BLaER1 (cell line): Measurements from ENCODE around the gene SHB.

Source experiments
- H3K27ac ChIP-seq: shearing (Covaris generic); formaldehyde crosslinking; 2 replicates; pipeline ENCODE4 v1.8.1; 2022
- H3K27me3 ChIP-seq: shearing (Covaris generic); formaldehyde crosslinking; 2 replicates; pipeline ENCODE4 v1.8.1; 2022
- H3K36me3 ChIP-seq: shearing (Covaris generic); formaldehyde crosslinking; 2 replicates; pipeline ENCODE4 v1.8.1; 2022
- H3K4me1 ChIP-seq: shearing (Covaris generic); formaldehyde crosslinking; 2 replicates; pipeline ENCODE4 v1.8.1; 2022
- H3K4me2 ChIP-seq: shearing (Covaris generic); formaldehyde crosslinking; 2 replicates; pipeline ENCODE4 v1.8.1; 2022
- H3K4me3 ChIP-seq: shearing (Covaris generic); formaldehyde crosslinking; 2 replicates; pipeline ENCODE4 v1.8.1; 2022
- H3K9ac ChIP-seq: shearing (Covaris generic); formaldehyde crosslinking; 2 replicates; pipeline ENCODE4 v1.8.1; 2022
- H3K9me3 ChIP-seq: shearing (Covaris generic); formaldehyde crosslinking; 2 replicates; pipeline ENCODE4 v1.8.1; 2022
- H4K20me1 ChIP-seq: shearing (Covaris generic); formaldehyde crosslinking; 2 replicates; pipeline ENCODE4 v1.8.1; 2022
- Cebpa-rat ChIP-seq: shearing (Covaris generic); IDR thresholded peaks from 2 replicates; pipeline ENCODE4 v1.8.1; 2022

SHB gene

DNA sequence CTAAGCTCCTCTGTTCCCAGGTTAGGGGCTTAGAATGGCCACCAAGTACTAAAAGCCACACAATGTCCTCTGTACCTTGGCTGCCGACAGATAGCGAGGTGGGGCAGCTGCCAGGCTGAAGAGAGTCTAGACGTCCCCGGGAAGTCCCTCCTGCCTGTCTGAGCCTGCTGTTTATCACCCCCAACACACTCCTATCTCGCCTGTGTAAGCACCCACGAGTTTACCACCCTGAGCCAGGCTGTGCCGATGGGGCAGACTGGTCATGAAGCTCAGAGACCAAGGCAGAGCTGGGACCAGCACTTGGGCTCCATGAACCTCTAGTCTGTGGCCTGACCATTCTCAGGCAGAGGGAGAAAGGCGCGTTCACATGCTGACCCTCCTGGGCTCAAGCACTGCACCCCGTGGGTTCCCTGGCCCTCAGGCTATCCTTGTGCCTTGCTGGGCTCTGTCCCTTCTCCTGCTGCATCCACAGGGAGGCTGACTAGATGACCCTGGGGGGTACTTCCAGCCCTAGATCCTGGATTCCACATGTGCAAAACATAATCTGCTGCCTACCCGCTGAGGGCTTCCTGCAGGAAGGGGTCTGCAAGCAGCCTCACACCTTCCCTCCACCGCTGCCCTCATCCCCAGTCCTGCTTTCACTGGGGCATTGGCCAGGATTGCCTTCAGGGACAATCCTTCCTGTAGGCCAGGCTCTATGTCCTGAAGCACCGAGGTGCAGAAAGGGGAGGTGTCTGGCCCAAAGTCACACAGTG, 146.5 kb downstream of the SHB start:
- TF ChIP-seq Cebpa-rat: no peak
- Histone ChIP-seq H3K4me1 (peaks cover 16% of the 10 kb centered on the region), H3K4me3 (no peak overlapping the region), H4K20me1 (no peaks in the 10 kb centered on the region), H3K9ac (no peak overlapping the region), H3K4me2 (no peak overlapping the region), H3K36me3 (no peaks in the 10 kb centered on the region), H3K9me3 (no peaks in the 10 kb centered on the region), H3K27me3 (no peaks in the 10 kb centered on the region), H3K27ac (no peak overlapping the region)

DNA sequence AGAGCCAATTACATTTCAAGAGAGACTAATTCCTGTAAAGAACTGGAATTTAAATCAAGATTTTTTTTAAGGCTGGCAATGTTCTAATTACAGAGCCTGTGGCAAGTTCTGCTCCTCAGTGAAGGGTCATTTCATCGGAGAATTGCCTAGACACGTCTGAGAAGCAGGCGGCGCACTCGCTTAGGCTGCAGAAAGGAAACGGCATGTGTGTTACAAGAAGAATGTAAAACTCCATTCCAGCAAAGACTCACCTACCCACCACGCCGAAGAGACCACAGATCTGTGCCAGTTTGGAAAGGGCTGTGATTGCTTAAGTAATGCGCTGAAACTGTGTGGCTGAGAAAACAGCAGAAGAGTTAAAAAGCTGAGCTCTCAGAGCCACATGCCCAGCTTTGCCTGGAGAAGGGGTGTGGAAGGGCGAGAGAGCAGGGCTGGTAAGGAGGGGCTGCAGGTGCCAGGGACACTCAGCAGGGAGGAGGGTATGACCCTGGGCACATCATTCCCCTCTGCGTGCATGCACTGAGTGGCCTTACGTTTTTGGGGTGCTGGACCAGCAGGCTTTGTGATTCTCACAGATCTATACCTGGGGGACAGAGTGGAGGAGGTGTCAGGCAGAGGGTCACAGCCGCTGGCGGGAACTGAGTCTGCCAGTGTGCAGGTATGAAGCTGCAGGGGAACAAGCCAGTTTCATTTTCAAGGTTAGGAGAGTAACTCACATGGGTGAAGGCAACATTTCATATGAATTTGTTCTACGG, 147.3 kb downstream of the SHB start:
- Histone ChIP-seq H3K4me1 (peaks cover 8% of the 10 kb centered on the region), H3K4me2 (no peak overlapping the region), H3K4me3 (no peak overlapping the region), H3K27ac (no peak overlapping the region), H4K20me1 (no peaks in the 10 kb centered on the region), H3K9me3 (no peaks in the 10 kb centered on the region), H3K9ac (no peak overlapping the region), H3K27me3 (no peaks in the 10 kb centered on the region), H3K36me3 (no peaks in the 10 kb centered on the region)
- no peak for TF ChIP-seq Cebpa-rat

DNA sequence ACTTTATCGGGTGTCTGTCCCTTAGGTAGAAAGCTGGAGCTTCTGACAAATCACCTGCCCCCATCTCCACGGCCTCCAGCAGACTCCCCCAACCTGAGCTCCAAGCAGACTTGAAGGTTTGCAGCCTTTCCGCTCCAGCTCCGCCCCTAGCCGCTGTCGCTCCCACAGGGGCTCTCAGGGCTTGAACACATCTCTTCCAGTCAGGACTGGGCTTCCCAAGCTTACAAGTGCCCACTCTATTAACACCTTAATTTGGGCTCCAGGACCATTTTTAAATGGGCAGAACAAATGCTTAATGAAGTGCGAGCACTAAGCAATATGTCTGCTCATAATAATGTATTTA, 147.9 kb downstream of the SHB start:
- Histone ChIP-seq H3K4me3 (no peak overlapping the region), H4K20me1 (no peaks in the 10 kb centered on the region), H3K36me3 (no peaks in the 10 kb centered on the region), H3K9me3 (no peaks in the 10 kb centered on the region), H3K4me2 (no peak overlapping the region), H3K9ac (no peak overlapping the region), H3K27ac (no peak overlapping the region), H3K4me1 (peaks cover 2% of the 10 kb centered on the region), H3K27me3 (no peaks in the 10 kb centered on the region)
- TF ChIP-seq Cebpa-rat: no peak

DNA sequence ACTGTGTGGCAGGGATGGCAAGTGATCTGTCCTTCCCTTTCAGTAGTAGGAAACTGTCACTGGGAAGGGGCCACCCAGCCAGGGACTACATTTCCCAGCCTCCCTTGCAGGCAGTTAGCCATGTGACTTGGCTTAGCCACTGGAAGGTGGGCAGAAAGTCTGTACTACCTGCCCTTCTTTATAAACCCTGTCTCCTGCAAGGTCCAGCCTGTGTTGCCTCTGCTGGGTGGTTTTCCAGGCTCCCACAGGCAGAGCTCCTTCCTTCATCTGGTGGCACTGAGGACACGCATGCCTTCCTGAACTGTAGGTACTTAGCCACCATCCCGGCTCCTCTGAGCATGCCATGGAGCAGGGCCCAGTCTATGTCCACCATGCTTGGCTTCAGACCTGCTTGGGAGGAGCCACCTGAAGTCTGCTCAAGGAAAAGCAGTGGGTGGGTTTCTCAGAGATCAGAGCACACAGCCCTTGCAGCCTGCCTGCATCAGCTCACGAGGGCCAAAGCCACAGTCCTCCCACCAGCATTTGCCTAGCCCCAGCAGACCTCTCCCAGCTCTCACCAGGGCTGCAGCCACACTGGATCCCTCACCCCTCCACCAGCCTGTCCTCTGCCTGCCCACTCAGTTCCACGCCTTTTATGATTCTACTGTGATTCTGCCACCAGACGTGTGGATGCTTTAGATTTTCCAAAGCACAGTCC, 148.4 kb downstream of the SHB start:
- no peak for TF ChIP-seq Cebpa-rat
- Histone ChIP-seq H3K4me1 (no peaks in the 10 kb centered on the region), H3K27ac (no peak overlapping the region)

DNA sequence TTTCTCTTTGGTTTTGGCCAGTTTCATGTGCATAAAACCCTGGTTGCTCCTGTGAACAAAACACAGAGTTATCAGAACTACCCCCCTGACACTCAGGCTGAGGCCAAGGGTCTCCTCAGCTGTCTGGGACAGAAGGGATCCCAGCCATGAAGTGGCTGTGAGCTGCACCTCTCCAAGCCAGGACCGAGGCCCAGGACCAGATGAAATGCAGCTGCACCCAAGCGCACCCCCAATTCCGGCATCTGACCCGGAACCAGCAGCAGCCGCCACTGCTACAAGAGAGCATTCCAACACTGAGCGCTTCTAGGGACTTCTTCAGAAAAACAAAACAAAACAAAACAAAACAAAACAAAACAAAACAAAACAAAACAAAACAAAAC, 149.1 kb downstream of the SHB start:
- no peak overlapping the region for H3K4me2 ChIP-seq
- no peaks in the 10 kb centered on the region for H4K20me1 ChIP-seq
- no peaks in the 10 kb centered on the region for H3K9me3 ChIP-seq
- H3K9ac ChIP-seq: no peak overlapping the region
- H3K27ac ChIP-seq: no peak overlapping the region
- no peak for TF ChIP-seq Cebpa-rat
- no peak overlapping the region for H3K4me3 ChIP-seq
- H3K36me3 ChIP-seq: no peaks in the 10 kb centered on the region
- H3K27me3 ChIP-seq: no peaks in the 10 kb centered on the region
- H3K4me1 ChIP-seq: no peaks in the 10 kb centered on the region

More for the DNA sequence above, 148.4 kb downstream of the SHB start:
- H3K4me3 ChIP-seq: no peak overlapping the region
- H3K9ac ChIP-seq: no peak overlapping the region
- H3K9me3 ChIP-seq: no peaks in the 10 kb centered on the region
- H3K4me2 ChIP-seq: no peak overlapping the region
- H3K27me3 ChIP-seq: no peaks in the 10 kb centered on the region
- no peaks in the 10 kb centered on the region for H3K36me3 ChIP-seq
- no peaks in the 10 kb centered on the region for H4K20me1 ChIP-seq

DNA sequence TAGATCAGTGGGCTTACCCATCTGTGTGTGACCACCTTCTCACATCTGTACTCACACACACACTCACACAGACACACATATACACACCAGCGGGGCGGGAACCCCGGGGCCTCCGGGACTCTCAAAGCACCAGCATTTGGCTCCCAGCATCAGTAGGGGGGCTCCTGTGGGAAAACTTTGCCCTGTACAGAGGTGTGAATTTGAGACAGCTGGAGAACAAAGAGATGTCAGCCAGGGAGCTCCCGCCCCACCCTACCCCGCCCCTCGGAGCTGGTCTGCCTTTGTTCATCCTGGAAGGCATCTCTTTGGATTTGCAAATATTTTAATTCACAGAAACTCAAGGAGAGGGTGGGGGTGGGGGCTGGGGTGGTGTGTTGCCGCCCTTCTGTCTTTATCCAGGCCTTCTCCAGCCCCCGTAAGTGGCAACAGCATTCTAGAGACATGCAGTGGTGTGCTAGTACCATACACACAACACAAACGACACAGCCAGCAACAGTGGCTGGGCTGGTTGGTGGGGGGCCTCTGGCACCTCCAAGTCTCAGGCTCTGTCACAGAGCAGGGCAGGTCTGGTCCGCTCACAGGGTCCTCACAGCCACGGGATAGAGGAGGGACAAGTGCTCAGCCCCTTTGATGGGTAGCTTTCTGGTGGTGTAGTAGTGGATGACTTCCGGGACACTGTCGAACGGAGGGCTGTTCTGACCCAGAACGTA, 149.6 kb downstream of the SHB start:
- TF ChIP-seq Cebpa-rat: no peak
- H3K4me1 ChIP-seq: no peaks in the 10 kb centered on the region
- no peaks in the 10 kb centered on the region for H3K9me3 ChIP-seq
- H3K9ac ChIP-seq: no peak overlapping the region
- no peaks in the 10 kb centered on the region for H4K20me1 ChIP-seq
- H3K4me3 ChIP-seq: no peak overlapping the region
- no peak overlapping the region for H3K4me2 ChIP-seq
- no peaks in the 10 kb centered on the region for H3K27me3 ChIP-seq
- no peak overlapping the region for H3K27ac ChIP-seq
- H3K36me3 ChIP-seq: no peaks in the 10 kb centered on the region

DNA sequence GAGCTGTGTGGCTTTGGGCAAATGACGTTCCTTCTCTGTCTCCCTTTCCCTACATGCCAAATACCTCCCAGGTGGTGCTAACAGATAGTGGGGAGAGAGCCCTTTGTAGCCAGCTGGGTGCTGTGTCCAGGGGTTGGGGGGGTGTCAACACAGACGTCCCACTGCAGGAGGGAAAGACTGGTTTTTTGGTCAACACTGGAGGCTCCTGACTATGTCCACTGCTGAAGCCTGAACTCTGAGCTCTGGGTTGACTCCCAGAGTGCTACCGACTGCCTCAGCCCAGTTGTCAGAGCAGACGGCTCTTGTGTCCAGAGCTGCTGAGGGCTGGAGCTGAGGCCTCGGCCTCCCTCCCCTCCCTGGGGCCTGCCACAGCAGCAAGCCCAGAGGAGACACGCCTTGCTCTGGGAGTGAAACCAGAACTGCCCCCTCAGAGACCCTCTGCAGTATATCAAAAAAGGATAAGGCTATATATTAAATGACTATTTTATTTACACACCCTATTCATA, 150.3 kb downstream of the SHB start:
- TF ChIP-seq Cebpa-rat: no peak
- Histone ChIP-seq H3K4me1 (no peaks in the 10 kb centered on the region), H3K9me3 (no peaks in the 10 kb centered on the region)

DNA sequence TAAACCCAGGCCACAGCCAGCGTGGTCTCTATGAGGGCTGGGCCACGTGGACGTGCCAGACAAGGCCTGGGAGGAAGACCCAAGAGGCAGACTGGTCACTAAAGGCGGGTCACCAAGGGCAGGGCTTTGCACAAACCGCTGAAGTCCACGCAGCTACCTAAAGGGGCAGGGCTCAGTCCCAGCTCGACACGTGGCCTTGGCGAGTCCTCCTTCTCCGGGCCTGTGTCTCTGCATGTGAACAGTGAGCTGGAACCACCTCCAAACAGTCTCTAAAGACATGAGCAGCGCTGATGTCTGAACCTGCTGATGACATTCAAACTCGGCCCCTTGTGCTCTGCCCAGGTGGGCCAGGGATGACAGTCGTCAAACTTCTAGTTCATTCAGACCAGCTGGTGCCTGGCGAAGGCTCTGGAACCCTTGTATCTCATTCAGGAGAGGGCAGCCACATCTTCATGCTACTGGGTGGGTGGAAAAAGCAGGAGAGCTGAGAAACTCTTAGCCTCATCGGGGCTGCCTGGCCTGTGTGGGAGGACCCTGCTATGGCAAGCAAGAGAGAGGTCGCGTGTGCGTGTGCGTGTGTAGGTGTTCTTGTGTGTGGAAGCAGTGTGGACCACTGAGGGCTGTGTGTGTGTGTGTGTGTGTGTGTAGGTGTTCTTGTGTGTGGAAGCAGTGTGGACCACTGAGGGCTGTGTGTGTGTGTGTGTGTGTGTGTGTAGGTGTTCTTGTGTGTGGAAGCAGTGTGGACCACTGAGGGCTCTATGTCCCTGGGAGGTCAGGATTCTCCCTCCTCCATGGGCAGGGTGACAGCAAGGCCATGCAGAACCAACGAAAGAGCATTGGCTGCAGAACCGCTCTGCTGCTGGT, 151.0 kb downstream of the SHB start:
- Histone ChIP-seq H3K9ac (no peak overlapping the region), H3K27me3 (no peaks in the 10 kb centered on the region)

More for the DNA sequence above, 150.3 kb downstream of the SHB start:
- no peak overlapping the region for H3K4me3 ChIP-seq
- H3K27ac ChIP-seq: no peak overlapping the region
- no peaks in the 10 kb centered on the region for H3K27me3 ChIP-seq
- H3K9ac ChIP-seq: no peak overlapping the region
- H4K20me1 ChIP-seq: no peaks in the 10 kb centered on the region
- H3K36me3 ChIP-seq: no peaks in the 10 kb centered on the region
- no peak overlapping the region for H3K4me2 ChIP-seq

DNA sequence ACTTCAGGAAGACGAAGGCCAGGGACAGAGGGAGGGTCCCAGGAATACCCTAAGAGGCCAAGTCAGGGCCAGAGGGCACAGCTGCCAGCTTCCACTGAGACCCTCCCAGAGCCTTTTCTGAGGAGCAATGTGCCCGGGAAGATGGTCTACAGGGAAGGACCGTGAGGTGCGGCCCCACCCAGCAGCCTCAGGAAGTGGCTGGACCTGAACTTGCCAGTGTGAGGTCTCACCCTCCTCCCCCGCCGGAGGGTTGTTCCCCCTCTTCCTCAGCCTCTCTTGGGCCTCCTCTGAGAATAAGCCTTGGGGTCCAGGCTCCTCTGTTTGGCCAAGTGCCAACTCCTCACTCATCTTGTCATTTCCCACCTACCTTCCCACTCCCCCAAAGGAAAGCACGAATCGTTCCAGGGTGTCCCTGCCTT, 151.7 kb downstream of the SHB start:
- H3K36me3 ChIP-seq: no peaks in the 10 kb centered on the region
- H3K27ac ChIP-seq: no peak overlapping the region
- no peaks in the 10 kb centered on the region for H3K4me1 ChIP-seq

More for the DNA sequence above, 151.0 kb downstream of the SHB start:
- Histone ChIP-seq H4K20me1 (no peaks in the 10 kb centered on the region), H3K4me3 (no peak overlapping the region), H3K9me3 (no peaks in the 10 kb centered on the region), H3K27ac (no peak overlapping the region), H3K4me1 (no peaks in the 10 kb centered on the region), H3K4me2 (no peak overlapping the region), H3K36me3 (no peaks in the 10 kb centered on the region)
- TF ChIP-seq Cebpa-rat: no peak

More for the DNA sequence above, 151.7 kb downstream of the SHB start:
- no peak overlapping the region for H3K4me2 ChIP-seq
- no peak overlapping the region for H3K4me3 ChIP-seq
- H4K20me1 ChIP-seq: no peaks in the 10 kb centered on the region
- H3K27me3 ChIP-seq: no peaks in the 10 kb centered on the region
- no peaks in the 10 kb centered on the region for H3K9me3 ChIP-seq
- TF ChIP-seq Cebpa-rat: no peak
- H3K9ac ChIP-seq: no peak overlapping the region
